Upper lobe of left lung (tissue), 4 donors: Measurements from ENCODE around the gene TCL1B.

Experiments
- EP300 ChIP-seq, 4 donors: sonication (generic); formaldehyde crosslinking; IDR thresholded peaks; one replicate each; pipeline ENCODE4 v1.5.1; 2017; ENCODE audit warnings: antibody characterized with exemption in 4 of 4, control low read depth in 2 of 4
- POLR2A ChIP-seq, 4 donors: fragments of 450-650 bp; IDR thresholded peaks; one replicate each; pipeline ENCODE4 v1.5.1; 2016 to 2017; ENCODE audit warnings: antibody characterized with exemption in 4 of 4, mild to moderate bottlenecking in 2 of 4
- POLR2AphosphoS5 ChIP-seq, 2 donors: sonication (generic); formaldehyde crosslinking; IDR thresholded peaks; one replicate each; pipeline ENCODE4 v1.5.1; 2017; ENCODE audit warnings: antibody characterized with exemption in 2 of 2
- TF ChIP-seq, protein P1 (sequence below), 6 experiments: fragments of 450-650 bp in 4 of 6; fragments of 200-600 bp in 2 of 6; sonication (generic) in 2 of 6; IDR thresholded peaks; one replicate each; pipeline ENCODE4 v1.5.1; 2016 to 2019; ENCODE audit warnings: antibody characterized with exemption in 6 of 6

DNA sequence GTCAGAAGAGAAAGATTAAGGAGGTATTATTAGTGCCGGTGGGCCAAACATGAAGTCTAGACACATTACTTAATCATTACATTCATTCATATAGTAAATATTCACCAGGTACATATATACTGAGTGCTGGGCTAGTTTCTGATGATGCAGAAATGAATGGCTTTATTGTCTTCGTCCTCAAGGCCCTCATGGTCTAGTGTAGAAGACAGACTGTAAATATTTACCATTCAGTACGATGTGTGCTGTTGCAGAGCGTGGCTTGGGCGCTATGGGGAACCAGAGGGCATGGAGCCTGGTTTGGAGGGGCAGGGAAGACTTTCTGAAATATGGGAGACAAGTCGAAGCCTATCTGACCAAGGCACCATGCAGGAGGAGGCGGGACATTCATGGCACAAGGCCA is 37.0 kb upstream of the TCL1B start:
- TF ChIP-seq POLR2A (IDR thresholded peaks at IDR 0.05) (no peak), POLR2AphosphoS5 (IDR thresholded peaks at IDR 0.05) (no peak), EP300 (IDR thresholded peaks at IDR 0.05) (no peak)
- TF ChIP-seq, protein P1, sequence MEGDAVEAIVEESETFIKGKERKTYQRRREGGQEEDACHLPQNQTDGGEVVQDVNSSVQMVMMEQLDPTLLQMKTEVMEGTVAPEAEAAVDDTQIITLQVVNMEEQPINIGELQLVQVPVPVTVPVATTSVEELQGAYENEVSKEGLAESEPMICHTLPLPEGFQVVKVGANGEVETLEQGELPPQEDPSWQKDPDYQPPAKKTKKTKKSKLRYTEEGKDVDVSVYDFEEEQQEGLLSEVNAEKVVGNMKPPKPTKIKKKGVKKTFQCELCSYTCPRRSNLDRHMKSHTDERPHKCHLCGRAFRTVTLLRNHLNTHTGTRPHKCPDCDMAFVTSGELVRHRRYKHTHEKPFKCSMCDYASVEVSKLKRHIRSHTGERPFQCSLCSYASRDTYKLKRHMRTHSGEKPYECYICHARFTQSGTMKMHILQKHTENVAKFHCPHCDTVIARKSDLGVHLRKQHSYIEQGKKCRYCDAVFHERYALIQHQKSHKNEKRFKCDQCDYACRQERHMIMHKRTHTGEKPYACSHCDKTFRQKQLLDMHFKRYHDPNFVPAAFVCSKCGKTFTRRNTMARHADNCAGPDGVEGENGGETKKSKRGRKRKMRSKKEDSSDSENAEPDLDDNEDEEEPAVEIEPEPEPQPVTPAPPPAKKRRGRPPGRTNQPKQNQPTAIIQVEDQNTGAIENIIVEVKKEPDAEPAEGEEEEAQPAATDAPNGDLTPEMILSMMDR (IDR thresholded peaks at IDR 0.05): no peak
